NCI-H187 (cell line): ENCODE measurements around the gene RALGDS.

ENCODE experiments used
- DNase-seq, 2 experiments: peaks; one replicate each; lab custom pipeline; 2025; lab: John Stamatoyannopoulos, UW

Gene RALGDS

DNA sequence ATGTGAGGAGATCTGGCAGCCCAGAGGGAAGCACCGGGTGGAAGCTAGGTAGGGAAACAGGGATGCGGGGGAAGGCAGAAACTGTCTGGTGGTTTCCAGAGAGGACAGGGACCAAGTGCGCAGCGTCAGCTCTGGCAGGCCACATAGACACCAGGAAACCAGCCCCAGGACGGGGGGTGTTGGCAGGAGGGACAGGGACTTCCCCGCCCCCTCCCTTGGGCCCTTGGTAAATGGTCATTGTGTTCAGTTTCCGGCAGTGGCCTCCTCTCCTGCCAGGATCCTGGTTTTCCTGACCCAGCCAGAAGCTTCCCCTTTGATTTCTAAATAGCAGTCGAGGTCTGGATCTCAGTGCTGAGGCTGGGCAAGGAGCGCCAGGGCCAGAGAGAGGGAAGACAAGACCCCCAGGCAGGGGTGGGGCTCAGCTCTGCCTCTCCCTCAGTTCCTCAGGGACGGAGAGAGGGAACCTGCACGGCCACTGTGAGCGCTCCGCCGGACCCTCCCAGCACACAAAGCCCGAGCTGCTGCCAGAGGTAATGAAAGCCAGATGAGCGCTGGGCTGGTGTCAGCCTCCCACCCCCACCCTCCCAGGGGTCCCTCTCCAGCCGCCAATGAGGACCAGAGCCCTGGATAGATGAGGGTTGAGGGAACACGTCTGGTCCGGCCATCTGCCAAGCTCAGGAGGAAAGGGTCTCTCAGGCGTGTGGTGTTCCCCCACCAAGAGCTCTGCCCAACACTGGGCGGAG is 1.8 kb downstream of the RALGDS start:
- no peak for DNase-seq

DNA sequence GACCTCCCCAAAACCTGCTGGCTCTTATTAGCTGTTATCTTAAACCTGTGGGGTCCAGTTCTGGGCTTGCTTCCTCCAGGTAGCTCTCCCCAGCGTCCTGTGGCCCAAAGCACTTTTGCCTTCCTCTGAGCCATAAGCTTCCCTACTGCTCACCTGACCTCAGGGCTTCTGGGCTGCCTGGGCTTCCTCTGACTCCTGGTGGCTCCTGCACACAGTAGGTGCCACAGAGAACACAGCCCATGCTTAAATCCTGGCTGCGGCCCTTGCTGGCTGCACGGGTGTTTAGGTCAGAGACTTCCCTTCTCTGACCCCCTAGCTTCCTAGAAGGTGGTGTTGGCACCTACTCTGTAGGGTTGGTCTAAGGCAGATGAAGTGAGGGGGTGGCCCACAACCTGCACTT is 2.5 kb downstream of the RALGDS start:
- DNase-seq, result no peak

DNA sequence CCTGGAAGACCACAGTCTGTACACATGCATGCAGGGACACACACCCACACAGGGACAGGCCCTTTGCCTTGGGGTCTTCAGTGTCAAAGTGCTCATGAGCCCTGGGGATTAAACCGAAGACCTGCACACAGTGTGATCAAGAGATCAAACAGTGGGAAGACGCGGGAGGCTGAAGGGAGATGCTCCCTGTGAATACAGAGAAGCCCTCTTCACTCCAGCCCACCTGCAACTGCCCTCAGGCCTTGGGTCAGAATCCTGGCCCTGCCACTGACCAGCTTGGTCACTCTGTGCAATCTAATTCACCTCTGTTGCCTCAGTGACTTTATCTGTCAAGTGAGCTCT is 2.9 kb downstream of the RALGDS start:
- no peak for DNase-seq

DNA sequence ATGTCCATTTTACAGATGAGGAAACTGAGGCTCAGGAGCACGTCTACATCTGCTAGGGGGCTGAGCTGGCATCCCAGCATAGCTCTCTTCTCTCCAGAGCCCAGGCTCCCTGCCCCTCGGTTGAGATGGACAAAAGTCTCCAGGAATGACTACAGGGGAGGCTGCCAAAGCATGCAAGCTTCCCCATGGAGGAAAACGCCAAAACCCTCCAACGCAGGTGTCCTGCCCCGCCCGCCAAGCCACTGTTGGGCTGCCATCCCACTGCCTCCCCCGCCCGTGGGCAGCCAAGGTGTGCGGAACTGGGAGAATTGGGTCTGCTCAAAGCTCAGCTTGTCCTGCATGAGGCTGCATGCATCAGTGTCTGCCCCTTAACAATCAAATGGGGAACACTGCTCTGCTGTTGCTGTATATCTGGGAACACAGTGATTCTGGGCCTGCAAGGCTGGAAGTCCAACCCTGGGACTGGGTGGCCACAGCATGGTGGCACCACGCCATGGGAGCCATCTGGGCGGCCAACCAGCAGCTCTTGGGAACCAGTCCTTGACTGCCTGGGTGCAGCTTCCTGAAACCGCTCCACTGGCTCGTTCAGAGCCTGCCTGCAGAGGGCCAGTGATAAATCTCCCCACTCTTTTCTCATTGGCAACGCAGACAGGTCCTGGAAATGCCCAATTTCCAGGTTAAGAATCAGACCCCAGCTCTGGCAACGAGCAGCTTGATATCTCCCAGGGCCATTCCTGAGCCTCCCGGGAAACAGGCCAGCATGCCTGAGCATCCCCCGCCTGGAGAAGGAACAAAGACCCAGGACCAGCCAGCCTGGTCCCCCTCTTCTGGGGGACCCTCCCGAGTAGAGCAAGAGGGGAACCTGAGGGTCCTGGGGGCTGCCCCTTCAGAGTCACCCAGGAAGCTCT is 3.5 kb downstream of the RALGDS start:
- DNase-seq, result no peak

DNA sequence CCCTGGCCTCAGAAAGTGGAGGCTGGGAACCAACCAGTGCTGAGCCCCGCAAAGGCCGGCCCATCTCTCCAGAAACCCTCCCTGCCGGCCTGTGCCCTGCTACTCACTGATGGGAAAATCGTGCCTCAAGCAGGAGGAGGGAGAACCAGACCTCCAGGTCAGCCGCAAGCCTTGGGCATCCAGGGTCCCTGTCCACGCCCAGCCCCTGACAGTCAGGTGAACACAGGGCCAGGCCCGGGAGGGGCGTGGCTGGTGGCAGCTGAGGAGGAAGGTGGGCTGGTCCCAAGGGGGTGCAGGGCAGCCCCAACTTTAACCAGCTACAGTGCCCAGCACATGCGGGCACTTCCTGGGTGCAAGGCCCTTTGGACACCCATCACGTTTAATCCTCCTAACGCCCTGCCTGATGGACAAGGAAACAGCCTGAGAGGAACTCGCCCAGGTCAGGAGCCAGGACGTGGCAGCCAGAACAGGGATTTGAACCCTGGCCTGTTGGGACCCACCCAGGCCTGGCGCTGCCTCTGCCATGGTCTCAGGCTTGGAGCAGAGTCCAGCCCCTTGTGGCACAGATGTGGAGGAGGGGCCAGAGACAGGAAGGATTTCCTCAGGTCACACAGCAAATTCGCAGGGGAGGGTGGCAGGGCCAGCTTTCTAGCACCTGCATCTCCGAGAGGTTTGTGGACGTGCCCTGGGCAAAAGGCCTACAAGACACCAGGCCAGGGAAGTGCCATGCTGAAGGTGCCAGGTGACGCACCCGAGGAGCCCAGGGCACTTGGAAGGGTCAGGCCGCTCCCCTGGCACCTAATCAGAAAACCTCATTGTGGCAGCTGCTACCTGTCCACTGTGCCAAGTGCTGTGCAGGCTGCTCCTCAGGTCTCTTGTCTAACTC is 4.5 kb downstream of the RALGDS start:
- DNase-seq, result no peak

DNA sequence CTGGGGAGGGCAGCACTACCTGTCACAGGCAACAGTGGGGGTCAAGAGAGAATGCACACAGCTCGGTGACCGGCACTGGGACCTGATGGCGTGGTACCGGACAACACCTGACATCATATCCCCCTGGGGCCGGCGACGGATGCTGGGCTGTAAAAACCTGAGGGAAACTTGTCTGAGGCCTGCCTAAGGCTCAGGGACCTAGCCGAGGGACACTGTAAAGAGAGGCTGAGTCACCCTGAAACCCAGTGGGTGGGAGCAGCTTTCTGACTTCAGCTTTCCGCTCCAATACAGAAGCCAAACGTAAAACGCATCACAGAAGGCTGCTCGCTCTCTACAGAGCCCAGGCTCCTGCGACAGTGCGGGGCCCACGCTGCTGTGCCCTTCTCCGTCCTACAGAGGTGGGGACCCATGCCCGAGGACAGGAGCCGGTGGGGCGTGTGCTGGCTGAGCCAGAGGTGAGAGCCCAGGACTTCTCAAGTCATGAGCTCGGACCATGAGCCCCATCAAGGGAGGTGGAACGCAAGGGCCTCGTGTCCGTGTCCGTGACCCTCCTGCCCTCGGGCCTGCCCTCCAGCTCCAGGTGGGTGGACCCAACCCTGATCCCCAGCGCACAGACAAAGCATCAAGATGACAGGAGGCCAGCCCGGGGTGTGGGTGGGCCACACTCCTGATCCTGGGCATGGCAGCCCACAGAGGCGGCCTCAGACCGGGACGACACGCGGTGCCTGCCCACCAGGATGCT is 5.3 kb downstream of the RALGDS start:
- DNase-seq, result no peak

DNA sequence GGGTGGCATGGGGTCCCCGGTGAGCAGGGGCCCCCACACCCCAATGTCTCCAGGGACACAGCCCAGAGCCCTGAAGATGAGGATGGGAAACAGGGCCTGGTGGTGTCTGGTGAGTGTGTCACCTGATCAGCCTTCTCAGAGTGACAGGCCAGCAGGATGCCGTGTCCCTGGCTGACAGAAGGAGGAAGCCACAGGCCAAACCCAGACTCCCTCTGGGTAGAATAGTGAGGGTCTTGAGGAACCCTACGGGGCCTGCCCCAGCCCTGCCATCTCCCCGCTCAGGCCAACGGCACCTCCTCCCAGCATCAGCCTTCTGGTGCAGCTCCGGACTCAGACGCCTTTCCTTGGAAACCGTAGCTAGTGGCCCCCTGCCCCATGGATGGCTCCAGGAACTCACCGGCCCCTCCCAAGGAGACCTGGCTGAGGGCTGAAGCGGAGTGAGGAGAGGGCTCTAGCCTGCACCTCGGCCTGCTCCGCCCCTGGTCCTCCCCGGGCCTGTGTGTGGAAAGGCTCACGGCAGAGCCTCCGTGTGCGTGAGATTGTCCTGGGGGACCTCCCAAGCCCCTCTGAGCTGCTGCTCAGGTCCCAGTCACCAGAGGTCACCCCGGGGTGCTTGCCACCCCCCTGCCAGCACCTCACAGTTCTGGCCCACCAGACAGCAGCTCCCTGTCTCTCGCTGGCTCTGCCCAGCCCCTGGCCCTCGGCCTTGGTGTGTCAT is 6.0 kb downstream of the RALGDS start:
- DNase-seq, result no peak

DNA sequence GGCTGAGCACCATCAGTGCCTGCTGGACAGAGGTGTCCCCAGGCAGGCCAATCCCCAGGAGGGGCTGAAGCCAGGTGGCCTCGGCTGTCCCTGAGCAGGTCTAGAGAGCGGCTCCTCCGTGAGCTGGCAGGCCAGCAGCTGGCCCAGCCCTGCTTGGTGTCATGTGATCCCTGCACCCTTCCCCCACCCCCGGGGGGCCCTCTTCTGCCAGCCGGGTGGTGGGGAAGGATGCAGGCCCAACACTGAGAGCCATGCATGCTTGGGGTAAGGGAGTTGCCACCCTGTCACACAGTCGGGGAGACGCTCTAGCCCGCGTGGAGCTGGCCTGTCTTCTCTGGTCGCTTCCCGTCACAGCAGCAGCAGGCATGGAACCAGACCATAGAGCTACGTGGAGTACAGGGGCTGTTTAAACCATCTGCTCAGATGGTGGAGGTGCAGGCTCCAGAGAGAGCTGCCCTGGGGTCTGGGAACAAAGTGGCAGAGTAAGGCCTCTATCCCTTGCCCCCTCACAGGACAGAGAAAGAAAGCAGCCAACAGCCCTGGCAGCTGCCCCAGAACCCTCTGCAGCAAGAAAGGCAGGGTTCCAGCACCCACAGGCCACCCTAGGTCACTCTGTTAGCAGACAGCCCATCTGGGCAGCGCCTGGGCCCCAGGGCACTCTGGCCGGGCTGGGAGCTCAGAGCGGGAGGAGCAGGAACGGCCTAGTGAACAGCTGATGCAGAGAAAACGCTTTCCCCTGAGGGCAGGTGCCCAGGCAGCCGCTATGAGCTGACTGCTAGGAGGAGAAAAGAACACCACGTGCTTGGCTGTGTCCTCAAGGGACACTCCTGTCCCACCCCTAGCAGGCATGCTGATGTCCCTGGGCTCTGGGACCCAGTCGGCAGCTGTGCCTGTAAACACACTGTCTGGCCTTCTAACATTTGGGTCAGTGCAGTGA is 6.8 kb downstream of the RALGDS start:
- no peak for DNase-seq

DNA sequence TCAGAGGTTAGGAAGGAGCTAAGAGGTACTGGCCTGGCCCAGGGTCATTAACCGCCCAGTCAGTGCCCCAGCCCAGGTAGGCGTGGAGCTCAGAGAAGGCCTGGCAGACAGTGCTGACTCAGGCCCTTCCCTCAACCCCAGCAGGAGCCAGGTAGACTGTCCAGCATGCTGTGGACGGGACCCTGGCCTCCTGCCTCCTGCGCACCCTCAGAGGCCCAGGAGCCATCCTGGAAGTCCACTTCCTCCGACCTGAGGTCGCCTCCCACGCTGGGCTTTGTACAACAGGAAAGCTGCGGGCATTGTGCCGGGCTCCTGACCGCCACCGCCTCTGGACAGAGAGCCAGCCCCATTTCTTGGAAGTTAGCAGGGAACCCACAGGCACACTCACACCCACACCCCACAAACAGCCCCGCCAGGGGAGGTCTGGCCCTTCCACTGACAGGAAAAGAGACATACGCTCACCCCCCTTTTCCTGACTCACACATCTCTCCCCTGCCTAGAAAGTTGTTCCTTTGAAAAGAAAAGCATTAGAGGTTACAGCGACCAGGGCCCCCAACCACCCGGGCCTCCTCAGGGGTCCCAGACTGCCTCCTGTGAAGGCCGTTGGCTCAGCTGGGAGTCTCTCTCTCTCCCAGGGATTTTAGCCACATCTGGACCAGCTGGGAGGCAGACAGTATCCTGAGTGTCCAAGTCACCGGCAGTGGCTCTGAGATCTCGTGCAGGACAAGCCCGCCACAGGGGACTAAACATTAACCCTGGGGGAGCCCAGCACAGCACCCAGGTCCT is 7.7 kb downstream of the RALGDS start:
- DNase-seq, result no peak

DNA sequence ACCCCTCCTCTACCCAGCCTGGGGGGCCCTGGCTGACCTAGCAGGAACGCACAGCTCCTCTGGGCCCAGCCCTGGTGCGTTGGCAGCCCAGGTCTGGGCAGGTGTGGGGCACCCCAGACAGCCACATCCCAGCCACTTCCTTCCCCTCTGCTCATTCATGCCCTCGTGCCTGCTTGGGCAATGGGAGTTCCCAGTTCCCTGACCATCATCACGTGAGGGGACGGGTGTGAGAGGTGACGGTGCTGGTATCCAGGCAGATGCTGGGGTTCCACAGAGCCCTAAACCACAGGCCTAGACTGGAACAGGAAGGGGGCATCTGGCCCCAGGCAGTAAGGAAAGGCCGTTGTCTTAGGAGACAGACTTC is 8.4 kb downstream of the RALGDS start:
- no peak for DNase-seq

DNA sequence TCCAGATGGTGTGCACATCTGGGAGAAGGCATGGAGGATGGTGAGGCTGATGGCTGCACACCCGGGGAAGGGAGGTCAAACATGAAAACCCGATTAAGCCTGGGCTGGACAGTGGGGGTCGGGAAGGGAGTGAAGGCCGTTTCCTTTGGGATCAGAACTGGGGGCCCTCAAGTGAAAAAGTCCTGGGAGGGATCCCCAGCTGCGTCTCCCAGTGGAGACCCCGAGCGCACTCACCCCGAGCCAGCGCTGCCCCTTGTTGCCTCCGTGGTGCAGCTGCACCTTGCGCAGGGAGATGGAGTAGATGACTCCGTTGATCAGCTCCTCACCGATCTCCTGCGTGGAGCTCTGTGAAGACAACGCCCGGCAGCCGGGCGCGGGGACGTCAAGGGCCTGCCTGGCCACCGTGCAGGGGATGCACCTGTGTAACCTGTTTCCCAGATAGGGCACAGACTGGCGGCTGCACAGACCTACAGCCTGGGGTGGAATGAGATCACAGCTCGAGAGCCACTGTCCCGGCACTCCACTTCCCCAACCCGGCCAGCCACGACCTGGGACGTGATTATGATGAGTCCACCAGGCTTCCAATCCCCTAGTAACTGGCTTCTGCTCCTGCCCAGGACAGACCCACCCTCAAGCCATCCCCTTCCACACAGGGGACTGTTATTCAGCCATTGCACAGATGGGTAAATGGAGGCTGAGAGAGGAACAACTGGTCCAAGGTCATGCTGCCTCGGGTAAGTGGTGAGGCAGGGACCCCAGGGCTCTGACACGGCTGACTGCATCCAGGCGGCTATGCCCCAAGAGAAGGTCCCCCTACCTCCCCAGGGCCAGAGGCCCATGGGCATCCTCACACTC is 9.0 kb downstream of the RALGDS start:
- no peak for DNase-seq

DNA sequence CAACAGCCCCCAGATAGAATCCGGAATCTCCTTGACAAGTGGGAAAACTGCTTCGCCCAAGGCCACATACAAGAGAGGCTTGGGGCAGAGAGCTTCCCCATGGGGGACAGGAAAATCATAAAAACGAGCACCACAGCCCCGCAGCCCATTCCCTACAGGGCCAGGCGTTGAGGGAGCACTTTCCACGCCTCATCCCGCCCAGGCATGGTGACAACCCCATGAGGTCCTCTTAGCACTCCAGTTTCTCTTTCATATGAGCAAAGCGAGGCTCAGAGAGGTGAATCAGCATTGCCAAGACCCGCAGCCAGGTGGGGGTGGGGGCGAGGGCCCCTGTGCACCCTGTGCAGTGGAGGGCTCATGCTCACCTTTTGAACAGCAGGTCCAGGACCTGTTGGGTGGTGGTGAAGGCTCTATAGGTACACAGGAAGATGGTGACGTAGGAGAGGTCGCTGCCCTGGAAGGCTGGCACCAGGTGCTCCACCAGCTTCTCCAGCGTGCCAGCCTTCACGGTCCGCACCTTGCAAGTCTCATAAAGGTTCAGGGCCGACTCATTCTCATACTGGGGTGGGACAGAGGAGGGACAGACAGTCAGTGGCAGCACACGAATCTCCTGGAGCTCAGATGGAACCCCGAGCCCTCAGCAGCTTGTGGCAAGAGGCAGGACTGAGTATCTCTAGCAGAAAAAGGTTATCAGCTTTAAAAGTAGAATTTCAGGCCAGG is 10.9 kb downstream of the RALGDS start:
- DNase-seq, result no peak

DNA sequence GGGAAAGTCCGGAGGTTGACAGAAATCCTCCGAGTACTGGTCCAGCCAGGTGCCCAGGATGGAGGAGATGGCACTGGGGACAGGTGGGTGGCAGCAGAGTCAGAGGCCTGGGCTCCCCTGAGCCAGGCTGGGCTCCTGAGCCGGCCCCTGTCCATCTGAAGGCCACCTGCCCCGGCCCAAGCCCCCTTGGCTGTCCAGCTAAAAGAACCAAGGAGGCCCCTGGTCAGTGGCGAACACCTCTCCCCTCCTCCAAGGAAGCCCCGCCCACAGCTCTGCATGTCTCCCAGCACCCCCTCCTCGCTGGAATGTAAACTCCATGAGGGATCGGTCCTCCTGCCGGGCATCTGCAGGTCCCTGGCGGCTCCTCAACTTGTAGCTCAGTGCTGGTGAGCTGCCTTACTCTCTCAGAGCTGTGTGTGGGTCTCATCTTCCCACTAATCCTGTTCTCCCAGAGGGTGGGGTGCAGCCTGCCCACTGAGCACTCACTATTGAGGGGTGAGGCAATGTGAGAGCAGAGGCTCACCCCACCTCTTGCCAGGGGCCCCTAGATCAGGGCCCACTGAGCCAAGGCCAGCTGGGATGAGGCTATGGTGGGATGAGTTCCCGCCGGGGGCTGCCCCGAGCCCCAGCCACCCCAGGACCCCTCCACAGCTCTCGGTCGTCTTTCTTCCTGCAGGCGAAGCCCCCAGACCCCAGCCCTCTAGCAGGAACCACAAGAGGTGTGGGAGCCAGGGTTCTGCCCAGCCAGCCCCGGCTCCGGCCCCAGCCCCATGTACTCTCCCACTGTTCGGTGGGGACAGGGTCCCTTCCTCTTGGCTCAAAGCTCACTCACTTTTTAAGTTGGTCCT is 12.0 kb downstream of the RALGDS start:
- DNase-seq, result no peak

DNA sequence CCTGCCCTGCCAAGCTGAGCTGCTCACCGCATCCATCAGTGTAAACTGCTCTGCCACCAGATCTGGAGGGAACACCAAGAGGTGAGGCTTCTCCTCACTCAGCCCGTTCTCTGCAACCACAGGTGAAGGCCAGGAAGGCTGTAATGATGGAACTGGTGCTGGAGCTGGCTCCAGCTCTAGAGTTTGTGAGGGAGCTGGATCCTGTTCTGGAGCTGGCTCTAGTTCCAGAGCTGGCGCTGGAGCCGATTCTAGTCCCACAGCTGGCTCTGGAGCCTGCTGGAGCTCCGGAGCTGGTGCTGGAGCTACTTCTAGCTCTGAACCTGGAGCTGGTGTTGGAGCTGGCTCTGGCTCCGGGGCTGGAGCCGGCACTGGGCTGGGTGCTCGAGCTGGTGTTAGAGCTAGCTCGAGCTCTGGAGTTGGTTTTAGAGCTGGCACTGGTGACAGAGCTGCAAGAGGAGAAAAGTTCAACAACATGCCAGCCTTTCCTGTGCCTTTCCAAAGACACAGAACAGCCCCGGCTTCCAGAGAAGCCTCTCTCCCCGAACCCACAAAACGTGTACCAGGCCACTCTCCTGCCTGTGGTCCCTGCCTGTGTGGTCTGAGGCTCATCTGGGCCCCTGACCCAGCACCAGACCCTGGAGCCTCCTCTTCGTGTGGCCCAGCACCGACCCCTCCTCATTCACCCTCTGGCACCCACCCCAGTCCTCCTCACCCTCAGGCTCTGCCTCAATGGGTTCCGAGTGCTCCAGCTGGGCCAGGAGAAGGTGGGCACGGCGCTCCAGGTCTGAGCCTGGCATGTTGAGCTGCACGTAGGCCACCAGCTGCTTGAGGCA is 12.9 kb downstream of the RALGDS start:
- no peak for DNase-seq

DNA sequence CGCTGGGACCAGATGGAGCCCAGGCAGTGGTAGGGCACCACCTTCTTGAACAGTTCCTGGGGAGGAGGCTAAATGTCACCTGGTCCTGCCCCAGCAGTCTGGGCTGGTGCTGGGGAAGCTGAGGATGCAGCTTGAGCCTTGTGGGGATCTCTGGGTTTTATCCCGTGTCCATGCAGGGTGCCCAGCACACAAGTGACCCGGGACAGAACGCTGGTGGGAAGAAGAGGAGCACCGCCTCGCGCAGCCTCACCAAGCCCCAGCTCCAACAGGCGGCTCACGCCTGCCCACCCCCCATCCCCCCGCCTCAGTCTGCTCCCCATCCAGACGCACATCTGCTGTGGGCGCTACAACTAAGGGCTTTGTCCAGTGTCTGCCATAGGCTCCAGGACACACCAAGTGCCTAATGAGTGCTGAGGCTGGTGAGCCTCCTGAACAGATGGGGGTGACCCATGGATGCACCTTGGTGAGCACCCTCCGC is 13.8 kb downstream of the RALGDS start:
- DNase-seq, result no peak
